Measurements from ENCODE around the gene FHIT.

The FHIT gene

DNA sequence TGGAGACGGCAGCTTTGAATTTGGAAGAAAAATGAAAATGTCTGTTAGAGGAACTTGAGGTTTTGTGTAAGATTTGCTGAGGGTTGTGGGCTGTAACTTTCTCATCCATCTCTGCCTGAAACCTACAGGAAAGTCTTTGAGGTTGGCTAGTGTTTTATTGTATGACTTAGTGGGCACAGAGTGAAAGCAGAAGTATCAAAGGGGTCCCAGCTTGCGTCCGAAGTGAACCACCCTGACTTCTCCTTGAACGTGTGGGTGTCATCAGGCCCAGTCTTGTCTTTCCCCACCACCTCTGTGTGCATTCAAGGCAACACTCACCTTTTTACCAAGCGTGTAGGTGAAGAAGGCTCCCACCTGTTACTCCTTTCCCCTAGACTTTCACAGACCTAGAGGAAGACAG, 1519.3 kb downstream of the FHIT start:
- in situ Hi-C loops (cut with MboI; ENCODE audit: low sequenced_read_pairs): no loop called here

- in situ Hi-C loops (cut with MboI; ENCODE audit: low sequenced_read_pairs): no loop called here
Observed at GRCh38 chr3:59730591-59730990, 1520.7 kb downstream of the FHIT start.

GRCh38 chr3:59728587-59728908, 1522.7 kb downstream of the FHIT start:
- in situ Hi-C loops (cut with MboI; ENCODE audit: low sequenced_read_pairs): no loop called here

DNA sequence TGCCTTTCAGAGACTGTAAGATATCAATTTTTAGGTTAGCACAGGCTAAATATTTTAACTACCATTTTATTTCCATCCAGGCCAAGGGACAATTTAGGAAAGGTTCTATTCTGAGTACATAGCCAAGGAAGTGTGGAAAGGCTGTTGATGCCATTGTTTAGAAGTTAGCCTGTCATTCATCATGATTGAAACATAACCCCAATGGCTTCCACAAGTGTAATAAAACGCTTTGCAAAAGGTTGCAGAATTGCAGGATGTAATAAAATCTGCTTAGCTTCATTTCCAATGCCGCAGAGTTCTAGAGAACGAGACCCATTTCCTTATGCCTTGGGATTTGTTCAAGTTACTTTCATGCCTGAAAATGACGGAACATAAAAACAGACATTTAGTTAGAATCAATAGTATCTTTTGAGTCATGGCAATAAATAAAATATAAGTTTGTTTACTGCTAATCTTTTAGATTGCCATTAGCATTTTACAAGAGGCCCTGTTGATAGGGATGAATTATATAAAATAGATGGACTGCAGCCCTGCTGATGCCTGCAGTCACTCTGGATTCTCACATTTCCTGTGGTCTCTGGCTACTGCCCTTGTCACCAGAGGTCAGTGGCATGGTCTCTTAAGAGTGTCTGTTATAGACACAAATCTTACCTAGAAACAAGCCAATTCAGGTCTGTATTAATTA, 1523.2 kb downstream of the FHIT start:
- in situ Hi-C loops (cut with MboI; ENCODE audit: low sequenced_read_pairs): no loop called here

- in situ Hi-C loops (cut with MboI; ENCODE audit: low sequenced_read_pairs): no loop called here
Observed at GRCh38 chr3:59726279-59726678, 1525.0 kb downstream of the FHIT start.

- in situ Hi-C loops (cut with MboI; ENCODE audit: low sequenced_read_pairs): no loop called here
Observed at GRCh38 chr3:59717679-59718205, 1533.5 kb downstream of the FHIT start.

GRCh38 chr3:59714066-59714465, 1537.2 kb downstream of the FHIT start:
- in situ Hi-C loops (cut with MboI; ENCODE audit: low sequenced_read_pairs): no loop called here

- in situ Hi-C loops (cut with MboI; ENCODE audit: low sequenced_read_pairs): no loop called here
Observed at GRCh38 chr3:59710554-59710953, 1540.7 kb downstream of the FHIT start.

- in situ Hi-C loops (cut with MboI; ENCODE audit: low sequenced_read_pairs): no loop called here
Observed at GRCh38 chr3:59709702-59710553, 1541.3 kb downstream of the FHIT start.

GRCh38 chr3:59708202-59708601, 1543.0 kb downstream of the FHIT start:
- in situ Hi-C loops (cut with MboI; ENCODE audit: low sequenced_read_pairs): no loop called here

GRCh38 chr3:59704292-59704691, 1547.0 kb downstream of the FHIT start:
- in situ Hi-C loops (cut with MboI; ENCODE audit: low sequenced_read_pairs): no loop called here

DNA sequence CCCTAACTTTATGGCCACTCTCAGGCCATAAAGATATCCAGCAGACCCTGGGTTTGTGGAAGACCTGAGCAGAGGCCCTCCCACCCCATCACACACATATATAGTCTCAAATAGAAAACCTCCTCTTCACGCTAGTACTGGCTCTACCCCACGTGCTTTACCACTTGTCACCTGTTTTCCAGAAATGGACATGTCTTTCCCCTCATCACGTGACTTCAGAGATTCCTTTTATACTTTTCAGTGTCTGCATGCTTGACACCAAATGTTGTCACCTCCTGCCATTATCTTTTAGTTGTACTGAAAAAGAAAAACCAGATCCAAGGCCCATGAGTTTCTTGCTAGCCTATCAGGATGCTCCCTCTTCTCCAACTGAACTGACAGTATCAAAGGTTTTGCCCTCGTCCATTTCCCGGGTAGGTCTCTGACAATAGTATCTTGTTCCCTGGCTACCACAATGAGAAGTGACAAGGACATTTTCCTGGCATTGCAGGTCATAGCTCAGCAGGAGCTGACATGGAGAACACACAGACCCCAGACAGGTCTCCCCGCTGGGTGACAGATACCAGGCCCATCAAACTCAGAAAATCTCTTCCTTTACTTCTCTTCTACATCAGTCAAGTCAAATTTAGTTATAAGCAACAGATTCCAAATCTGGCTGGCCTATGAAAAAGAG, 1551.5 kb downstream of the FHIT start:
- in situ Hi-C loops (cut with MboI; ENCODE audit: low sequenced_read_pairs): no loop called here

All from HL-60/S4 treated with phorbol 12-myristate 13-acetate at 8.2 ng/mL for 4 days and 3 days (cell line).